ENCODE measurements around the gene VWA5A.

The VWA5A gene, protein sequence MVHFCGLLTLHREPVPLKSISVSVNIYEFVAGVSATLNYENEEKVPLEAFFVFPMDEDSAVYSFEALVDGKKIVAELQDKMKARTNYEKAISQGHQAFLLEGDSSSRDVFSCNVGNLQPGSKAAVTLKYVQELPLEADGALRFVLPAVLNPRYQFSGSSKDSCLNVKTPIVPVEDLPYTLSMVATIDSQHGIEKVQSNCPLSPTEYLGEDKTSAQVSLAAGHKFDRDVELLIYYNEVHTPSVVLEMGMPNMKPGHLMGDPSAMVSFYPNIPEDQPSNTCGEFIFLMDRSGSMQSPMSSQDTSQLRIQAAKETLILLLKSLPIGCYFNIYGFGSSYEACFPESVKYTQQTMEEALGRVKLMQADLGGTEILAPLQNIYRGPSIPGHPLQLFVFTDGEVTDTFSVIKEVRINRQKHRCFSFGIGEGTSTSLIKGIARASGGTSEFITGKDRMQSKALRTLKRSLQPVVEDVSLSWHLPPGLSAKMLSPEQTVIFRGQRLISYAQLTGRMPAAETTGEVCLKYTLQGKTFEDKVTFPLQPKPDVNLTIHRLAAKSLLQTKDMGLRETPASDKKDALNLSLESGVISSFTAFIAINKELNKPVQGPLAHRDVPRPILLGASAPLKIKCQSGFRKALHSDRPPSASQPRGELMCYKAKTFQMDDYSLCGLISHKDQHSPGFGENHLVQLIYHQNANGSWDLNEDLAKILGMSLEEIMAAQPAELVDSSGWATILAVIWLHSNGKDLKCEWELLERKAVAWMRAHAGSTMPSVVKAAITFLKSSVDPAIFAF

DNA sequence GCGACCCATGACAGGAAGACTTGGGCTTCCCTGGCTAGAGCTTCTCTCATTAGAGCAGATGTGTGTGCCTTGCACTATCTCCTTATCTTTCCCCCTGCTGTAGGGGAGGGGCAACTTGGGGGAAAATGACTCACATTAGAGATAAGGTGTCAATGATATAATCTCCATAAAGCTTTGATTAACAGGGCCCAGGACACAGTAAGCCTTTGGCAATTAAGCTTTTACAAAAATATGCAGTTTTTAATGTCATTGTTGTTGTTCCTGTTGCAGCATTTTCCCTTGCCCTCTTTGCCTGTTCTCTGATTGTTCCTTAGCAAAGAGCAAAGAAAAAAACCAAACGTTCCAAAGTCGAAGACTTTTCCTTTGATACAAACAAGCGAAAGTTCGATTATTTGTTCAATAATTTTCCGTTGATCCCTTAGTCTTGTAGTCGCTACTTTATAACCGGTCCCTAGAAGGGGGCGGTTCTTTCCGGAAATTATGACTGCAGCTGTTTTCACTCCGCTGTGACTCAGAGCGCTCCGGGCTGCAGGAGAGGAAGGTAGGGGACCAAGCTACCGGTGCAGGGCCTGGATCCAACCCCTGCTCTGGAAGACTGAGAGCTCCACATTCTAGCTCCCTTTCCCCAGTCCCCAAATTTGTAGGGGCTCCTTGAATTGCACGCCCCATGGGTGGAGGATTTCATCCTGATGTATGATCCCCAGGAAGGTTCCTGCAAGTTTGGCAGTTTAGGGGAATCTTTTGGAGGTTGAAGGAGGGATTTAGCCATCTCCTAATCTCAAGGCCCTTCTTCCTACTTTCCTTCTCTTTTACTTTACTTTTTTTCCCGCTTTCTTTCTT lies at the start of gene VWA5A:
Gene VWA5A, plus strand, starts transcription at position 509 of the 840 bp plus-strand sequence. CDS start 2,062 bp downstream, outside the sequence.
- DNase-seq (ENCODE audit: low read depth, low spot score) = peak; percentile 62
- Histone ChIP-seq H3K36me3 (ENCODE audit: insufficient read depth, insufficient read length, low read length) (peaks cover 22% of the 10 kb centered on the region), H3K9ac (ENCODE audit: insufficient read length, low read depth) (peak within 1 kb of the TSS; percentile 83), H3K4me1 (ENCODE audit: insufficient read depth, insufficient read length) (no peaks in the 10 kb centered on the region), H3K4me3 (ENCODE audit: insufficient read length, low read depth) (peak within 1 kb of the TSS; percentile 59), H3K27me3 (ENCODE audit: insufficient read depth, insufficient read length) (no peaks in the 10 kb centered on the region), H3K9me3 (ENCODE audit: insufficient read depth, low read length) (no peaks in the 10 kb centered on the region)
- TF ChIP-seq YY1 (IDR thresholded peaks at IDR 0.05; ENCODE audit: insufficient read depth, insufficient read length) (no peak), SUZ12 (IDR thresholded peaks at IDR 0.05; ENCODE audit: extremely low read depth, insufficient read depth, insufficient read length) (no peak), ZNF274 (IDR thresholded peaks at IDR 0.05; ENCODE audit: low read depth, low read length) (no peak)

GRCh38 chr11:124068601-124069110 lies 46.6 kb upstream of the VWA5A start:
- TF ChIP-seq SUZ12 (IDR thresholded peaks at IDR 0.05; ENCODE audit: extremely low read depth, insufficient read depth, insufficient read length) (no peak), YY1 (IDR thresholded peaks at IDR 0.05; ENCODE audit: insufficient read depth, insufficient read length) (no peak), ZNF274 (IDR thresholded peaks at IDR 0.05; ENCODE audit: low read depth, low read length) (no peak)
- H3K4me1 ChIP-seq (ENCODE audit: insufficient read depth, insufficient read length) = no peaks in the 10 kb centered on the region
- no peaks in the 10 kb centered on the region for H3K27me3 ChIP-seq (ENCODE audit: insufficient read depth, insufficient read length)
- H3K9me3 ChIP-seq (ENCODE audit: insufficient read depth, low read length) = no peaks in the 10 kb centered on the region
- H3K4me3 ChIP-seq (ENCODE audit: insufficient read length, low read depth) = no peak overlapping the region
- DNase-seq (ENCODE audit: low read depth, low spot score) = no peak
- H3K36me3 ChIP-seq (ENCODE audit: insufficient read depth, insufficient read length, low read length) = no peaks in the 10 kb centered on the region
- no peak overlapping the region for H3K9ac ChIP-seq (ENCODE audit: insufficient read length, low read depth)

GRCh38 chr11:124069429-124070401 lies 45.5 kb upstream of the VWA5A start:
- Histone ChIP-seq H3K36me3 (ENCODE audit: insufficient read depth, insufficient read length, low read length) (no peaks in the 10 kb centered on the region), H3K9ac (ENCODE audit: insufficient read length, low read depth) (no peak overlapping the region), H3K9me3 (ENCODE audit: insufficient read depth, low read length) (no peaks in the 10 kb centered on the region), H3K27me3 (ENCODE audit: insufficient read depth, insufficient read length) (no peaks in the 10 kb centered on the region), H3K4me3 (ENCODE audit: insufficient read length, low read depth) (no peak overlapping the region), H3K4me1 (ENCODE audit: insufficient read depth, insufficient read length) (no peaks in the 10 kb centered on the region)
- DNase-seq (ENCODE audit: low read depth, low spot score) = no peak
- no peak for TF ChIP-seq YY1 (IDR thresholded peaks at IDR 0.05; ENCODE audit: insufficient read depth, insufficient read length)
- no peak for TF ChIP-seq SUZ12 (IDR thresholded peaks at IDR 0.05; ENCODE audit: extremely low read depth, insufficient read depth, insufficient read length)
- no peak for TF ChIP-seq ZNF274 (IDR thresholded peaks at IDR 0.05; ENCODE audit: low read depth, low read length)

DNA sequence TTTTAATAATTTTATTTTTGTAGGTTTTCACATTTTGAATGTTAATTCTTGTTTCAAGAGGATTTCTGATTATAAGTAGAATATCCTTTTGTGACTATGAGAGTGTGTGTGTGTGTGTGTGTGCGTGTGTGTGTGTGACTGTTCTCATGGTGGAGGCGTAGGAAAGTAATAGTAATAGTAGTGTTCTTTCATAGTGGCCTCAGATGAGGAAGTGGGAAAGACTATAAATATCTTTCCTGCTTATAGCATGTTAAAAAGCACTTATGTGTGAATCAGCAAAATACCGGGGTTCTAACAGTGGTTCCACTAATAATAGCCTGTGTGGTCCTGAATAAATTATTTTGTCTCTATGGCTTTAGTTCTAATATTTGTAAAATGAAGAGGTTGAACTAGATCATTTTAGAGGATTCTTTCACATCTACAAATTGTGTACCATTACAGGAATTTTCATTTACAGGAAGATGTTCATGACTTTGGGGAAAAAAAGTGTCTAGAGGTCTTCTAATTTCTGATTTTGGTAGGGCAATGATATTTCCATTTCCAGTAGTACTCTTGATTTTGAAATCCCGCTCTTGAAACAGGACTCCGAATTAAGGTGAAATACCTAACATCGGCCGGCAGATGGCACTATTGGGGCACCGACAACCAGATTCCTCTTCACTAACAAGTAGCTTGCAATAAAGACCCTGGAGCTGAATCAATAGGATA lies 44.2 kb upstream of the VWA5A start:
- no peak for TF ChIP-seq ZNF274 (IDR thresholded peaks at IDR 0.05; ENCODE audit: low read depth, low read length)
- no peak for TF ChIP-seq YY1 (IDR thresholded peaks at IDR 0.05; ENCODE audit: insufficient read depth, insufficient read length)
- no peak for TF ChIP-seq SUZ12 (IDR thresholded peaks at IDR 0.05; ENCODE audit: extremely low read depth, insufficient read depth, insufficient read length)
- H3K4me3 ChIP-seq (ENCODE audit: insufficient read length, low read depth) = no peak overlapping the region
- H3K9me3 ChIP-seq (ENCODE audit: insufficient read depth, low read length) = no peaks in the 10 kb centered on the region
- no peaks in the 10 kb centered on the region for H3K4me1 ChIP-seq (ENCODE audit: insufficient read depth, insufficient read length)
- H3K9ac ChIP-seq (ENCODE audit: insufficient read length, low read depth) = no peak overlapping the region
- H3K27me3 ChIP-seq (ENCODE audit: insufficient read depth, insufficient read length) = no peaks in the 10 kb centered on the region
- peak; percentile 66 for DNase-seq (ENCODE audit: low read depth, low spot score)
- no peaks in the 10 kb centered on the region for H3K36me3 ChIP-seq (ENCODE audit: insufficient read depth, insufficient read length, low read length)

- Histone ChIP-seq H3K4me3 (ENCODE audit: insufficient read length, low read depth) (no peak overlapping the region), H3K9me3 (ENCODE audit: insufficient read depth, low read length) (no peaks in the 10 kb centered on the region), H3K27me3 (ENCODE audit: insufficient read depth, insufficient read length) (no peaks in the 10 kb centered on the region), H3K4me1 (ENCODE audit: insufficient read depth, insufficient read length) (no peaks in the 10 kb centered on the region), H3K9ac (ENCODE audit: insufficient read length, low read depth) (no peak overlapping the region), H3K36me3 (ENCODE audit: insufficient read depth, insufficient read length, low read length) (no peaks in the 10 kb centered on the region)
- DNase-seq (ENCODE audit: low read depth, low spot score) = no peak
- TF ChIP-seq ZNF274 (IDR thresholded peaks at IDR 0.05; ENCODE audit: low read depth, low read length) (no peak), SUZ12 (IDR thresholded peaks at IDR 0.05; ENCODE audit: extremely low read depth, insufficient read depth, insufficient read length) (no peak), YY1 (IDR thresholded peaks at IDR 0.05; ENCODE audit: insufficient read depth, insufficient read length) (no peak)
Observed at GRCh38 chr11:124071623-124071948, 43.7 kb upstream of the VWA5A start.
